Measurements from ENCODE around the gene MAD1L1. TPM values are rescaled to one million over a fixed set of nuclear protein-coding genes. Genes with fewer than 3 reads are reported as not detected.

Gene MAD1L1
- total and polyA plus RNA-seq, 4 donors: 43.0 to 54.9 (median 49.9) TPM

DNA sequence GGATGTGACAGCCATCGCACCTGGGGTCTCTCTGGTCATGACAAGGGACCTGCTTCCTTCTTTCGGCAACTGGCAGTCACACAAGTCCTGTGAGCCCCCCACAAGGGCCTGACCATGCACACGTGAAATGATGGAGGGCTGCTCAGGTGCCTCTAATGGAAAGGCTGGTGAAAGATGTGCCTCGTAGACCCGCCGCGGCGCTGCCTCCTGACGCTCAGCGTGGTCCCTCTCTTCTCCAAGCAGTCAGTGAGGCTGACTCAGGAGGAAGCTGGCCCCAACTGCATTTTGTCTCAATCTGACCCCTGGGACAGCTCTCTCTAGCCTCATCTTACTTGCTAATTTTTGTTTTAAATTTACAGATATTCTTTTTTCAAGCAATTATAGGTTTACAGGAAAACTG, 100.9 kb downstream of the MAD1L1 start:
- H3K4me1 ChIP-seq (ENCODE audit: control insufficient read depth in 5 of 5, insufficient read depth in 5 of 5, low read length in 5 of 5): no peaks in the 10 kb centered on the region
- no peak overlapping the region for H3K4me3 ChIP-seq
- H3K36me3 ChIP-seq (ENCODE audit: control insufficient read depth in 4 of 4, insufficient read depth in 4 of 4, low read length in 4 of 4): peaks cover 0 to 13% (median 2%) of the 10 kb centered on the region in 4 donors
- peaks cover 0 to 2% (median 0%) of the 10 kb centered on the region in 4 donors for H3K9me3 ChIP-seq (ENCODE audit: control insufficient read depth in 4 of 4, insufficient read depth in 3 of 4, low read length in 3 of 4)
- DNase-seq (no peak), ATAC-seq (ENCODE audit: insufficient read depth, low FRiP score) (no peak)
- H3K9ac ChIP-seq (ENCODE audit: insufficient read depth in 1 of 2, low read length in 2 of 2): no peak overlapping the region
- TF ChIP-seq CTCF (IDR thresholded peaks at IDR 0.05; ENCODE audit: control extremely low read depth, extremely low read depth): no peak
- H3K27me3 ChIP-seq (ENCODE audit: control insufficient read depth in 3 of 3, insufficient read depth in 3 of 3, low read length in 2 of 3): no peaks in the 10 kb centered on the region
- 88 to 90% methylated on average over 10 of the region's 10 CpGs for WGBS, 2 donors
- H3K27ac ChIP-seq (ENCODE audit: low read depth in 1 of 2, low read length in 1 of 2): no peak overlapping the region

DNA sequence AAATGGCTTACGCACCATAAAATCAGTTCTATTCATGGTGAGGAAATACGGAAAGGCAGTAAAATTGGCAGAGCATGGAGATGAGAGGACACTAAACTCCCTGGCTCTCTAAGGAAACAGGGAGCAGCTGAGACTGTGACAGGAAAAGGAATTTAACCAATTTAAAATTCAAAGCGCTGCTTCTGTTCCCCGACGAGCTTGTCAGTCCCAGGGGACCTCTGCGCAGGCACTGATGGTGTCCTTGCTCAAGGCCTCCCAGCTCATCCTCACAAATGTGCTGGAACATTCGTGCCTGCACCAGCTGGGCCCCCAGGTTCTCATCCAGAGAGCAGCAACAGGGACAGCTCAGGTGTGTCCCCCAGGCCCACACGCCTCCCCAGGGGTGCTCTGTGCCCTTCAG, 101.4 kb downstream of the MAD1L1 start:
- Histone ChIP-seq H3K9ac (ENCODE audit: insufficient read depth in 1 of 2, low read length in 2 of 2) (no peak overlapping the region), H3K36me3 (ENCODE audit: control insufficient read depth in 4 of 4, insufficient read depth in 4 of 4, low read length in 4 of 4) (peaks cover 0 to 12% (median 2%) of the 10 kb centered on the region in 4 donors), H3K27ac (ENCODE audit: low read depth in 1 of 2, low read length in 1 of 2) (no peak overlapping the region), H3K9me3 (ENCODE audit: control insufficient read depth in 4 of 4, insufficient read depth in 3 of 4, low read length in 3 of 4) (peaks cover 0 to 2% (median 0%) of the 10 kb centered on the region in 4 donors), H3K4me1 (ENCODE audit: control insufficient read depth in 5 of 5, insufficient read depth in 5 of 5, low read length in 5 of 5) (no peaks in the 10 kb centered on the region), H3K4me3 (no peak overlapping the region), H3K27me3 (ENCODE audit: control insufficient read depth in 3 of 3, insufficient read depth in 3 of 3, low read length in 2 of 3) (no peaks in the 10 kb centered on the region)
- no peak for DNase-seq
- WGBS, 2 donors: 93 to 97% methylated on average over 8 of the region's 8 CpGs
- no peak for ATAC-seq (ENCODE audit: insufficient read depth, low FRiP score)
- TF ChIP-seq CTCF (IDR thresholded peaks at IDR 0.05; ENCODE audit: control extremely low read depth, extremely low read depth): no peak

DNA sequence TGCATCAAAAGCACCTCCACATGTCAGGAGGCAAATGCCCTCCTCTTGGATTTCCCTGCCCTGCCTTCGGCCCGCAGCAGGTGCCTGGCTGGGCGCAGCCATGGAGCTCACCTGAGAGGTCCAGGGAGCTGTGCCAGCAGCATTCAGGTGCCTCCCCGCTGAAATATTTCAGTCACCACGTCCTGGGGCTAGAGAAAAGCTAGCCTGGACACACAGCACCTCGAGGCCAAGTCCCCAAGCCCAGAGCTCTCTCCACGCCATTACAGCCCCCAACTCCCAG, 102.7 kb downstream of the MAD1L1 start:
- no peak for ATAC-seq (ENCODE audit: insufficient read depth, low FRiP score)
- no peaks in the 10 kb centered on the region for H3K9me3 ChIP-seq (ENCODE audit: control insufficient read depth in 4 of 4, insufficient read depth in 3 of 4, low read length in 3 of 4)
- no peak for TF ChIP-seq CTCF (IDR thresholded peaks at IDR 0.05; ENCODE audit: control extremely low read depth, extremely low read depth)
- no peaks in the 10 kb centered on the region for H3K27me3 ChIP-seq (ENCODE audit: control insufficient read depth in 3 of 3, insufficient read depth in 3 of 3, low read length in 2 of 3)
- 95% methylated on average over 7 of the region's 7 CpGs for WGBS, 2 donors
- no peaks in the 10 kb centered on the region for H3K4me1 ChIP-seq (ENCODE audit: control insufficient read depth in 5 of 5, insufficient read depth in 5 of 5, low read length in 5 of 5)
- peaks cover 0 to 17% (median 2%) of the 10 kb centered on the region in 4 donors for H3K36me3 ChIP-seq (ENCODE audit: control insufficient read depth in 4 of 4, insufficient read depth in 4 of 4, low read length in 4 of 4)
- H3K9ac ChIP-seq (ENCODE audit: insufficient read depth in 1 of 2, low read length in 2 of 2): no peak overlapping the region
- H3K4me3 ChIP-seq: no peak overlapping the region
- no peak for DNase-seq
- no peak overlapping the region for H3K27ac ChIP-seq (ENCODE audit: low read depth in 1 of 2, low read length in 1 of 2)

DNA sequence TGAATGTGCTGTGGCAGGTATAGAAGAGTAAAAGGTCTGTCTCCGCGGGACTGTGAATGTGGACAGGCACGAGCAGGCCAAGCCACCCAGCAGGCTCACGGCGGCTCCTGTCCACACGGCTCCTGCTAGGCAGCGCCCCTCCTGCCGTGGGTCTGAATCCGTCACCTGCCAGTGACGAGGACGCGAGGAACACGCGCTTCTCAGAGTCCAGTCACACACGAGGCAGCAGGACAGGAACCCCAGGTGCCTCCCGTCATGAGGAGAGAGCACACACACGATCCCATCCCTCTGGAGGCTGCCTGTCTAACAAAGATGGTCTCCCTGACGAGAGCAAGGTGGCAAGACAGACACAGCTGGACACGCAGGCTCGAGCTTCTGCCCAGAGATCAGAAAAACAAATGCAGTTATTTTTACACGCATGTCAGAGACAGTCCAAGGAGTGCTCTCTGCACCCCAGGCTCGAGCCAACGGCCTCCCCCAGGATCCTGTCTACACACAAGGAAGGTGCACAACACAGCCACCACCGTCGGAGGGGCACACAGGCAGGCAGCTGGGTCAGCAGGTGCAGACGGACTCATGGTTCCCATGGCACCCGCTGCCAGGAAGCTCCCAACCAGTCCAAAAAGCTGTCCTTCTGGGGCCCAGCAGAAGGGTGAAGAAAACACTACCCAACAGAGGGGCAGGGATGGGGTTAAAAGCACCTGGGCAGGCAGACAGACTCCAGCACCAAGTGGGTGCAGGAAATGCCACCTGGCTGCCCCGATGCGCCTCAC, 103.2 kb downstream of the MAD1L1 start:
- H3K27ac ChIP-seq (ENCODE audit: low read depth in 1 of 2, low read length in 1 of 2): no peak overlapping the region
- H3K27me3 ChIP-seq (ENCODE audit: control insufficient read depth in 3 of 3, insufficient read depth in 3 of 3, low read length in 2 of 3): no peaks in the 10 kb centered on the region
- WGBS, 2 donors: 90 to 94% methylated on average over 29 of the region's 29 CpGs
- H3K4me3 ChIP-seq: no peak overlapping the region
- H3K4me1 ChIP-seq (ENCODE audit: control insufficient read depth in 5 of 5, insufficient read depth in 5 of 5, low read length in 5 of 5): no peaks in the 10 kb centered on the region
- no peak for ATAC-seq (ENCODE audit: insufficient read depth, low FRiP score)
- no peaks in the 10 kb centered on the region for H3K9me3 ChIP-seq (ENCODE audit: control insufficient read depth in 4 of 4, insufficient read depth in 3 of 4, low read length in 3 of 4)
- H3K9ac ChIP-seq (ENCODE audit: insufficient read depth in 1 of 2, low read length in 2 of 2): no peak overlapping the region
- no peak for TF ChIP-seq CTCF (IDR thresholded peaks at IDR 0.05; ENCODE audit: control extremely low read depth, extremely low read depth)
- no peak for DNase-seq
- H3K36me3 ChIP-seq (ENCODE audit: control insufficient read depth in 4 of 4, insufficient read depth in 4 of 4, low read length in 4 of 4): peaks cover 0 to 22% (median 2%) of the 10 kb centered on the region in 4 donors
